Tongue (tissue), 2 donors: Measurements from ENCODE around the gene IL1R2. TPM values are rescaled to one million over a fixed set of nuclear protein-coding genes. Genes with fewer than 3 reads are reported as not detected.

Experiments
- DNase-seq: peaks from one replicate; pipeline ENCODE4 v3.0.0-alpha.2; 2015
- total RNA-seq: library from RNA; depleted of rRNA; stranded (reverse); fragments of >200 nt; gene quantifications from one replicate; pipeline ENCODE4 v1.2.3, GENCODE V29; 2014

Gene IL1R2, protein sequence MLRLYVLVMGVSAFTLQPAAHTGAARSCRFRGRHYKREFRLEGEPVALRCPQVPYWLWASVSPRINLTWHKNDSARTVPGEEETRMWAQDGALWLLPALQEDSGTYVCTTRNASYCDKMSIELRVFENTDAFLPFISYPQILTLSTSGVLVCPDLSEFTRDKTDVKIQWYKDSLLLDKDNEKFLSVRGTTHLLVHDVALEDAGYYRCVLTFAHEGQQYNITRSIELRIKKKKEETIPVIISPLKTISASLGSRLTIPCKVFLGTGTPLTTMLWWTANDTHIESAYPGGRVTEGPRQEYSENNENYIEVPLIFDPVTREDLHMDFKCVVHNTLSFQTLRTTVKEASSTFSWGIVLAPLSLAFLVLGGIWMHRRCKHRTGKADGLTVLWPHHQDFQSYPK
- 5.7 TPM for total RNA-seq

DNA sequence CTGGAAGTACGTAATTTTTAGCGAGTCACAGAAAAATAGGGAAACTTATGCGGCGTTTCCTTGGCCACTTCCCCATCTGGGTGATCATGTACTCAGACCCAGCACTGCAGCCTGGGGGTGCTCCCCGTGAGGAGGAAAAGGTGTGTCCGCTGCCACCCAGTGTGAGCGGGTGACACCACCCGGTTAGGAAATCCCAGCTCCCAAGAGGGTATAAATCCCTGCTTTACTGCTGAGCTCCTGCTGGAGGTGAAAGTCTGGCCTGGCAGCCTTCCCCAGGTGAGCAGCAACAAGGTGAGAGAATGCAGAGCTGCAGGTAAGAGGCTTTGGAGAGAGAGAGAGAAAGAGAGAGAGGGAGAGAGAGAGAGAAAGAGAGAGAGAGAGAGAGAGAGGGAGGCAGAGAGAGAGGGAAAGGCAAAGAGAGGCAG, at the start of gene IL1R2:
TSS of gene IL1R2 (plus strand) at position 240 of the 425 bp plus-strand sequence. CDS start 16,616 bp downstream, outside the sequence.
- DNase-seq, result no peak

- DNase-seq, result no peak
Measured at GRCh38 chr2:101942851-101943250, 48.9 kb upstream of the IL1R2 start.

- peak; percentile 41 for DNase-seq
Measured at GRCh38 chr2:101946372-101947039, 45.3 kb upstream of the IL1R2 start.

DNA sequence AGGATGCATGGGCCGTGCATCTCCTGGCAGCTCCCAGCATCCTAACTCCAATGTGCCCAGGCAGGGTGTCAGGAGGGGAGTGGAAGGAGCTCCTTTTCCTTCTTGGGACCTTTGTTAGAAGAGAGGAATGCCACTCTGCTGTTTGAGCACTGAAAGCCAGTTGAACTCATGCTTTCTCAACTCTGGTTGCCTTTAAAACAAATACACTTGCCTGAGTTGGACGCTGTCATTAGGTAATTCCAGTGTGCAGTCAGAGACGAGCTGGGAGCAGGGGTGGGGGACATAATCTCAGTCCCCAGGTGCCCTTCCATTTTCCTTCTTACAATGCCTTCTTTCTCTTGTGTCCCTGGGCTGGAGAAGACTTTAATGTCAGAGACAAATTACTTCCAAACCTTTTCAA, 44.4 kb upstream of the IL1R2 start:
- no peak for DNase-seq

- DNase-seq, result no peak
Measured at GRCh38 chr2:101948625-101949155, 43.1 kb upstream of the IL1R2 start.

DNA sequence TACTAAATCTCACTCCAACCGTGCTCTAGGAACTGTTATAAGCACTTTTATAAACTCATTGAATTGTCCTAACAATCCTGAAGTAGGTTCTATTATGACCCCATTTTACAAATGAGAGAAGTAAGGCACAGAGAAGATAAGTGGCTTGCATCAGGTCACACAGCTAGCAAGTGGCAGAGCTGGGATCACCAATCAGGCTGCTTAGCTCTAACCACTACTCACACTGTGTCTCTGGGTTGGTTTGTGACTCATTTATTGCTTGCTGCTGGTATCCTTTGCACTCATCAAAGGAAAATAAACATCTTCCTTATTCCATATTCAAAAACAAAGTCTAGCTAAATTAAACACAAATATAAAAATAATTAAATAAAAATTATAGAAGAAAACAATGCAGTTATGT, 42.5 kb upstream of the IL1R2 start:
- DNase-seq, result no peak

DNA sequence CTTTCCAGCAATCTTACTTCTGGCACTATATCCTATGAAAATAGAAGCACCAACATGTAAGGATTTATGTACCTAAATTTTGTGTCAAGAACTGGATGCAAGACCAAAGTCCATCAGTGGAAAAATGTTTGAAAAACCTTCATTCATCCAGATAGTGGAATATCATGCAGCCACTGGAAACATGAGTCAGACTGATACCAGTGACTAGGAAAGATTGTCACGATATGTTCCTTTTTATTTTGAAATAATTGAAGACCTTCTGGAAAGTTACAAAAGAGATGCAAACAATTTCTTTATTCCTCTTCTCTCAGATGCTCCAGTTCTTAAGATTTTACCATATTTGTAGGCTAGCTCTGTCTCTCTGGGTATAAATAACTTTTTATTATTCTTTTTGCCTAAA, 40.5 kb upstream of the IL1R2 start:
- no peak for DNase-seq

- DNase-seq, result no peak
Measured at GRCh38 chr2:101952551-101952950, 39.2 kb upstream of the IL1R2 start.

DNA sequence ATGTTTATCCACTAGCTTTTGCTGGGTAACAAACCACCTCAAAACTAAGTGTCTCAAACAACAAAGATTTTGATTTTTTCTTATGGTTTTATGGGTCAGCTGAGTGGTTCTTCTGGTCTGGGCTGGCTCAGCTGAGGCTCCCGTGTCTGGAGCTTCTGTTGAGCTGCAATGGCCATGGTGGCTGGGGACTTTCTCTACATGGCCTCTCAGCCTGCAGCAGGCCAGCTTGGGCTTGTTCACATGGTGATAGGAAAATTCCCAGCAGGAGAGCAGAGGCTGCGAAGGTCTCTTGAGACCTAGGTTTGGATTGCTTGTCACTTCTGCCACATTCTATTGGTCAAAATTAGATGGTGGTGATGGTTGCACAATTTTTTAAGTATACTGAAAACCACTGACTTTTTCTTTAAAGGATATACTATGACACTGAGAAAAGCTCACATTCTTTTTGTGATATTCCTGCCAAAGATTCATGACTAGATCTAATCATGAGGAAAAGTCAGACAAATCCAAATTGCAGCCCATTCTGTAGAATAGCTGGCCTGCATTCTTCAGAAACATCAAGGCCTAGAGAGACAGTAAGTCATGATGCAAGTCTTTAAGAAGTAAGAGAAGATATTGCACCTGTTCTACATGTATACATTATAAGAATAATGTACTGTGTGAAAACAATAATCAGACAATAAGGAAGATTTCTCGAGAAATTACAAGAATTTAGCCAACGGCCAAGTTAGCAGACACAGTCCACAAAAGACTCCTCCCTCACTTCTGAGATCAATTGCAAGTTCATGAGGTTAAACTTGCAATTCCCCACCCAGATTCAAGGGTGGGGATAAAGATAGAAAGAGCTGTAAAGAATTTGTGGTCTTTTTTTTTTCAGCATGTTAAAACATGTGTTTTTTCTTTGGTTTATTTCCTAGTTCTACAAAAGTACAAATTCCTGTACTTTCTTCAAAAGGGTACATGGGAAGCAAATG, 35.0 kb upstream of the IL1R2 start:
- no peak for DNase-seq

DNA sequence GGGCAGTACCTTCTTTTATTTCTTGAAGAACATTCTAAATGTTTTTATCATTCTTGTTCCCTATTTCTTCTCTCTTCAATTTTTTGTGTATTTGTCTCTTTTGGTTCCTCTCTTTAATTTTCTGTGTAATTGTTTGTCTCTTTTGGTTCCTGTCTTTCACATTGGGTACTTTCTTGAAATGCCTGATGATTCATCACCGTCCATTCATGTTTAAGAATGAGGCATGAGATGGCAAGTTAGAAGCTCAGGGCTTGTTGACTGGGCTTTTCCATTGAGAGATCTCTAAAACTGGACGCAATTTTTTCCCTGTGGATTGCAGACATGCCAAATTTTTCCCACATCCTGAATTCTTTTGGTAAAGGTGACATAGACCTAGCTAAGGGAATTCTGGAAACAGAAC, 33.7 kb upstream of the IL1R2 start:
- no peak for DNase-seq

DNA sequence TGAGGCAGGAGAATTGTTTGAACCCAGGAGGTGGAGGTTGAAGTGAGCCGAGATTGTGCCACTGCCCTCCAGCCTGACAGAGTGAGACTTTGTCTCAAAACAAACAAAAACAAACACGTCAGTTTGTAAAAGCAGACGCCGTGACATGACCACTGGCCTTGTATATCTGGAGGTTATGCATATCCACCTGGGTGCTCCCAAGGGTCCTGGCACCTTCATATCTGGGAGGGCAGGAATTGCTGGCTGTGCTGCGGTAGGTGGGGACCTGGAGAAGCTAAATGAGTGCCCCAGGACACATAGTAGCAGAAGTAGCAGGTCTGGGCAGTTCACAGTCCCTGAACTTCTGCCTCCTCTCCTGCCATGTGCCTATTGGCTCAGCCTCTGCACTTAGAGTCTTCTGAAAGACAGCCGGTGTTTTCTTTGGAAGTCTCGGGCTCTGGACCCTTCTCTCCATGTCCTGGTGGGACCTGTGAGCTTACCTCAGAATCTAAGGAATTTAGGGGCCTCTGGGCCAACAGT, 30.9 kb upstream of the IL1R2 start:
- DNase-seq, result no peak

- peak; percentile 85 for DNase-seq
Measured at GRCh38 chr2:101961338-101962191, 30.2 kb upstream of the IL1R2 start.

DNA sequence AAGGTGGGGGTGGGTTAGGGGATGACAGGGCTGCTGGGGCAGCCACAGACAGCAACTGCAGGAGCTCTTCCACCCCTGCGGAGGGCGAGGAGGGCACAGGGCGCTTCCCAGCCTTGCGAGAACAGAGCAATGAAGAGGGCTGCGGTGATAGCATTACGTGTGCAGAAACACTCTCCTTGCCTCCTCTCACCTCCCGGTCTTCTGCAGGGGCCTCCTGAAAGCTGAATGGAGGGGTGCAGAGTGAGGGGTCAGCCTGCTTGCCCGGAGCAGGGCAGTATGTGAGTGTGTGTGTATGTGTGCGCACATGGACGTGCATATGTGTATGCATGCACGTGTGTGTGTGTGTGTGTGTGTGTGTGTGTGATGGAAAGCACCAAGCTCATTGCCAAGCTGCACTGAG, 29.5 kb upstream of the IL1R2 start:
- DNase-seq, result no peak

DNA sequence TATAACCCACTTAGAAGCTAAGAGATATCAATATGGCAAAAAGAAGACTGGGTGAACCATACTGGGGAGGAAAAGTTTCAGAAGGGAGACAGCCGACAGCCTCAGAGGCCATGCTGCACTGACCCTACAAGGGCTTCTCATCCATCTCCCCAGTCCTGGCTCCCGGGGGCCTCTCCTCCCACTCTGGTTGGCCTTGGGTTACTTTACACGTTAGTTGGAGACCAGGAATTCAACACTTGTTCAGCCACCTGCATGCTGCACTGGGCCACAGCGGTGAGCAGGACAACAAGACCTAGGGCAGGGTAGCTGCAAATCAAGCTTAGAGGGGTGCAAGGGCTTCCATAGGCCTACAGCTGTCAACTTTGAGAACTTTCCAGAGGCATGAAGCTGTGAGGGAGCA, 28.6 kb upstream of the IL1R2 start:
- no peak for DNase-seq

DNA sequence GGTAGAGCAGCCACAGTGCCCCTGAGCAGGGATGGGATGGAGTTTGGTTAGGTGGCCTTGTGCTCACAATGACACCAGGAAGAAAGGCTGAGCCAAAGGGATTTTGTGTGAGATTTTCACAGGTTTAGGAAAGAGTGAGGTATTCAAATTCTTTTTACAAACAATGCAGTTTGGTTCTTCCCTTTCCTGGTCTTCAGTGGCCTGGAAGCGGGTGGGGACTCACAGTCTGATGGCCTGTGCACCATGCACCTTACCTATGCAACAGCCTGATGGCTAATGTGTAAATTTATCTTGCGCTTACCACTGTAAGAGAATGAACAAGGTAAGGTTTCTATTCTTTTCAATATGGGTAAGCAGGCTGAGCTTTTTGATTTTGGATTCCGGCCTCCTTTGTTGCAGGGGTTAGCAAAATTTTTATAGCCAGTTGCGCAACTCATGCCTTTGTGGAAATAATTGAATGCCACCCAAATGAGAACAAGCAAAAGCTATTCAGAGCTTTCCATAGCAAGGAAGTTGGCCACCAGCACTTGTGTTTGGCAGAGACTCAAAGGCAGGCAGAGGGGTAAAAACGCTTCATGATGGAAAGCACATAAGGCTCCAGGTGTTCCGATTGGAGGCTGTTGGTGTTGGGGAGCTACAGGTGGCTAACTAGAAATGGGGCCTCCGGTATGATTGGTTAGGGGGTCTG, 23.8 kb upstream of the IL1R2 start:
- DNase-seq, result no peak

DNA sequence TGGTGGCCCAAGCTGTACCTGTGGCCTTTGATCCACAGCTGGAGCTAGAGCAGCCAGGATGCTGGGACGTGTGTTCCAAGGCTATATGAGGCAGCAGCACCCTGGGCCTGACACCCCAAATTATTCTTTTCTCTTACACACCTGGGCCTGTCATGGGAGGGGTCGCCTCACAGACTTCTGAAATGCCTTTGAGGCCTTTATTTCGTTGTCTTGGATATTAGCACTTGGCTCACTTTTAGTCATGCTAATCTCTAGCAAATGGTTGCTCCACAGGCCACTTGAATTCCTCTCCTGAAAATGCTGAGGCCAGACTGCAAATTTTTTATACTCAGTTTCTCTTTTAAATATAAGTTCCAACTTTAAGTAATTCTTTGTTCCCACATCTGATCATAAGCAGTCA, 22.0 kb upstream of the IL1R2 start:
- DNase-seq, result no peak

DNA sequence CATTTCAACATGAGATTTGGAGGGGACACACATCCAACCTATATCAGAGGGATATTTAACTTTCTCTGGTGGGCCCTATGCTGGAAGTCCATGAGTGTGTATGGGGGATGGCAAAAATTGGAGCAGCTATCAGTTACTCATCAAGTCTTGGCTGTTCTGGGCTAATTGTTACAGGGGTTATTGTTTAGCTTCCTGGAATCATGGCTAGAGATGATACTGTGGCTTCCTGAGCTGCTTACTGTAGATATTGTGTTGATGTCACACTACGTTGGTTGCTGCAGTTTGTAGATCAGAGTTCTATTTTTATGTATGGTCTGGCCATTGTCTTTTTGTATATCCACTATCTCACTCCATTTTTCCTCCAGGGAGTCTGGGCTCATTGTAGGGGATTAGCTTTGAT, 20.9 kb upstream of the IL1R2 start:
- no peak for DNase-seq

DNA sequence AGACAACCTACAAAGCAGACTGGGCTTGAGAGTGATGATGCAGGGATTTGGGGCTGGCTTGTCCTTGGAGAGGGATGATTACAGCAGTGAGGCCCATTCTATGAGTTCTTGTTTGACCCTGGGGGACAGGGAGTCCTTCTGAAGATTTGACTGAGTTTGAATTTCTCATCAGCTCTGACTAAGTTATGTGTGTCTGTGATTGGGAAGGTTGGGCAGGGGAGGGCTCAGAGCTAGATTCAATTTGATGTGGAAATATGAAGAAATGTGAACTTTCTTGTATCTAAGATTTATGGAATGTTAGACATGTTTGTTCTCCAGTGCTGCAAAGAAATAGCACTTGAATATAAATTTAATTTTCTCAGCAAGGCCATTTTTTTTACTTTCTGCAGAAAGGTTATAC, 19.9 kb upstream of the IL1R2 start:
- DNase-seq, result no peak

DNA sequence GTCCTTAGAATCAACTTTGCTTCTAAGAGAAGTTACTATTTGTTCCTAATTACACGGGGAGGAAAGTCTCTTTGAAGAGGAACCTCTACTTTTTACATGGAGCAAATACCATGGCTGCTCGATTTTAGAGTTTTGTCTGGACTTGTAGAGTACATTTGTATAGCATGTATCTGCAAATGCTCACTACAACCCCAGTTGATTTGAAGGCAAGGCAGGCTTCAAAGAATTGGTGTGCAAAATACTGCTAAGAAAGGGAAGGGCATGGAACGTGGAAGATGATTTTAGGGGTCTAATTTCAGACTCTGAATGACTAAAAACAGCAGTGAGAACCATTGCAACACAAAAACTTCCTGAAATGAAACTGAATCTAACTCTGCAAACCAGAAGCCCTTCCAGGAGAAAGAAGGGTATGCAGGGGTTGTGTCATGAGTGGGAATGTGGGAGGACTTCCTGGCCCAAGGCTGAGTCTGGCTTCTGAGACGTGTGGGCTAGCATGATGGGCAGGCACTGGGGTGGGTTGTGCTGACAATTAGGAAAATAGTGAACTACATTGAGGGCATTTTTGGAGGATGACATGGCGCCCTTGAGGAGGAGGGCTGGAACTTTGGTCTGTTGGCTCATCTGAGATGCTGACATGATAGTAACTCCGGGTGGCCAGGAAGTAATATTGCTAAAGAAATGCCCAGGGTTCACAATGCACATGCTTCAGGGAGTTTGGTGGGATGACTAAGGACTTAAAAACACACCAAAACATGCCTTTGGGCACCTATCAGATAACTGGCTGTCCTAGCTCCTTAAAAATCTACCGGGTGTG, 18.9 kb upstream of the IL1R2 start:
- no peak for DNase-seq

- no peak for DNase-seq
Measured at GRCh38 chr2:101974663-101975062, 17.1 kb upstream of the IL1R2 start.
